ENCODE measurements around the gene MCM3. TPM values are rescaled to one million over a fixed set of nuclear protein-coding genes. Genes with fewer than 3 reads are reported as not detected.

The MCM3 gene
- total RNA-seq, 6 experiments from 2014 or later, result 6.6 to 35.9 (median 10.5) TPM

DNA sequence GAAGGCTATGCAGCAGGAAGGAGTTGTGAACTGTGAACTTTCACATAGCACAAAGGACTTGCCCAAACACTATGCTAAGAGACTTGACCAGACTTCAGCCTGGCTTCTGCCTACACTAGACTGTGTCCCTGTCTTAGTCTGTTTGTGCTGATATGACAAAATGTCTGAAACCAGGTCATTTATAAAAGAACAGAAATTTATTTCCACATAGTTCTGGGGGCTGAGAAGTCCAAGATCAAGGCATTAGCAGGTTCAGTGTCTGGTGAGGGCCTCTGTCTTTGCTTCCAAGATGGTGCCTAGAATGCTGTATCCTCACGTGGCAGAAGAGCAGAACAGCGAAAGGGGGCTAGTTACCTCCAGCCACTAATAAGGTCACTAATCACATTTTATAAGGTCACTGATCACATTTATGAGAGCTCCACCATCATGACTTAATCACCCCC, 16.0 kb upstream of the MCM3 start:
- Histone ChIP-seq H3K27ac (no peak overlapping the region), H3K27me3 (no peaks in the 10 kb centered on the region), H3K4me1 (no peaks in the 10 kb centered on the region), H3K9me3 (no peaks in the 10 kb centered on the region), H3K4me3 (no peak overlapping the region), H3K36me3 (no peaks in the 10 kb centered on the region)
- intact Hi-C loops (cut with DNase I), result no loop called here
- ATAC-seq (no peak), DNase-seq (no peak)
- TF ChIP-seq, protein P1, sequence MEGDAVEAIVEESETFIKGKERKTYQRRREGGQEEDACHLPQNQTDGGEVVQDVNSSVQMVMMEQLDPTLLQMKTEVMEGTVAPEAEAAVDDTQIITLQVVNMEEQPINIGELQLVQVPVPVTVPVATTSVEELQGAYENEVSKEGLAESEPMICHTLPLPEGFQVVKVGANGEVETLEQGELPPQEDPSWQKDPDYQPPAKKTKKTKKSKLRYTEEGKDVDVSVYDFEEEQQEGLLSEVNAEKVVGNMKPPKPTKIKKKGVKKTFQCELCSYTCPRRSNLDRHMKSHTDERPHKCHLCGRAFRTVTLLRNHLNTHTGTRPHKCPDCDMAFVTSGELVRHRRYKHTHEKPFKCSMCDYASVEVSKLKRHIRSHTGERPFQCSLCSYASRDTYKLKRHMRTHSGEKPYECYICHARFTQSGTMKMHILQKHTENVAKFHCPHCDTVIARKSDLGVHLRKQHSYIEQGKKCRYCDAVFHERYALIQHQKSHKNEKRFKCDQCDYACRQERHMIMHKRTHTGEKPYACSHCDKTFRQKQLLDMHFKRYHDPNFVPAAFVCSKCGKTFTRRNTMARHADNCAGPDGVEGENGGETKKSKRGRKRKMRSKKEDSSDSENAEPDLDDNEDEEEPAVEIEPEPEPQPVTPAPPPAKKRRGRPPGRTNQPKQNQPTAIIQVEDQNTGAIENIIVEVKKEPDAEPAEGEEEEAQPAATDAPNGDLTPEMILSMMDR (IDR thresholded peaks at IDR 0.05), result no peak
- no peak for TF ChIP-seq POLR2A (IDR thresholded peaks at IDR 0.05)
- no CpG with 5 or more reads among the region's 2 CpGs for WGBS (ENCODE audit: insufficient coverage, low coverage, low lambda C conversion rate, missing lambda C conversion rate)

DNA sequence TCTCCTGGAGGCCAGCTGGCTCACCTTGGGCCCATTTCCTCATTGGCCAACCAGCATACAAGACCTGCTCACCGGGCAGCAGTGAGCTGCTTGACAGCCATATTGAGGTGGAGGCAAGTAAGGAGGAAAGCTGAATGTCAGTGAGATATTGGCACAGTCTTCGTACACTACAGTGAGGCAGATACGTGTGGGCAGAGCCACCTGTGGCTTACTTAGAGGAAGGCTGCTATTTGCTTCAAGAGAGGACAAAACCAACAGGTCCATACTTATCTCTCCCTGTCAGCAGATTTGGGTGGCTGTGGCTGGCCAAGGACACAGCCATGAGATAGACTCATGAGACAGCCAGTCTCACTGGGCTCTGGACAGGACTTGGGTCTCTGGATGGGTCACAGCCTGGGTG, 15.1 kb upstream of the MCM3 start:
- DNase-seq (no peak), ATAC-seq (no peak)
- H3K4me3 ChIP-seq, result no peak overlapping the region
- no peaks in the 10 kb centered on the region for H3K9me3 ChIP-seq
- no peaks in the 10 kb centered on the region for H3K36me3 ChIP-seq
- H3K27me3 ChIP-seq, result no peaks in the 10 kb centered on the region
- intact Hi-C loops (cut with DNase I), result no loop called here
- WGBS (ENCODE audit: insufficient coverage, low coverage, low lambda C conversion rate, missing lambda C conversion rate), result 100% methylated on average over 1 of the region's 3 CpGs
- no peak overlapping the region for H3K27ac ChIP-seq
- no peaks in the 10 kb centered on the region for H3K4me1 ChIP-seq
- TF ChIP-seq POLR2A (IDR thresholded peaks at IDR 0.05), result no peak
- TF ChIP-seq, protein P1 (IDR thresholded peaks at IDR 0.05), result no peak

DNA sequence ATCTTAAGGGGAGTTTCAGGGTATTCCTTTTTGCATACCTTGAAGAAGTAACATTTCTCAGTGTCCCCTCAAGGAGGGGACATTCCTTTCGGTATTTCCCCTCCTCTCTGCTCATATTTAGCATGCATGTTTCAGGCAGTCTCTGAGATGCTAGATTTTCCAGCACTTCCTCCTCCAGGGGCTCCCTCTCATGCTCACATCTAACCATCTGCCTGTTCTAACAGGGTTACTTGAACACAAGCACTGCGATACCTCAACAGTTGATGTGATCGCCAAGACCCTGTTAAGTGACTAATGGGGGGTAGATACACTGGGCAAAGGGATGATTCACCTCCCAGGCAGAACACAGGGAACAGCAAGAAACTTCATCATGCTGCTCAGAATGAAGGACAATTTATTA, 12.9 kb upstream of the MCM3 start:
- Histone ChIP-seq H3K27me3 (no peaks in the 10 kb centered on the region), H3K36me3 (no peaks in the 10 kb centered on the region), H3K27ac (no peak overlapping the region), H3K4me3 (no peak overlapping the region), H3K4me1 (no peaks in the 10 kb centered on the region), H3K9me3 (no peaks in the 10 kb centered on the region)
- WGBS (ENCODE audit: insufficient coverage, low coverage, low lambda C conversion rate, missing lambda C conversion rate), result 76% methylated on average over 3 of the region's 3 CpGs
- intact Hi-C loops (cut with DNase I), result no loop called here
- TF ChIP-seq POLR2A (IDR thresholded peaks at IDR 0.05), result no peak
- DNase-seq (no peak), ATAC-seq (no peak)

DNA sequence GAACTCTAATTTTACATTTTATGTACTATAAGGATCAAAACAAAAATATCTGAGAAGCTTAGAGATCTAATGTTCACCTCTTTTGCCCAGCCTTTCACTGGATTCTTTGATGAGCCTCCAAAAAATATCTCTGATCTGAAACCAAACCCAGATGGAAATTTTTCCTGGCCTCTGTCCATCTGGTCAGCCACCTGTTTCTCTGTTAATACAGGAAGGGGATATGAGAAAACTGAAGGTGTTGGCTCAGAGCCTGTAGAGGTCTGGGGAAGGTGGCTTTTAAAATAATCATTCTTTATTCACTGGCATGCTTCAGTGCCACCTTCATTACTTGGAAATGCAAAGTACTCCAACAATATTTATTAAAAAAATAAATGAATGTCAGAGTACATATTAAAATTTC, 8.5 kb upstream of the MCM3 start:
- intact Hi-C loops (cut with DNase I), result no loop called here
- no peak overlapping the region for H3K27ac ChIP-seq
- ATAC-seq, result no peak
- no peaks in the 10 kb centered on the region for H3K36me3 ChIP-seq
- no peaks in the 10 kb centered on the region for H3K27me3 ChIP-seq
- no peaks in the 10 kb centered on the region for H3K4me1 ChIP-seq
- TF ChIP-seq, protein P1 (IDR thresholded peaks at IDR 0.05), result no peak
- TF ChIP-seq POLR2A (IDR thresholded peaks at IDR 0.05), result no peak
- H3K9me3 ChIP-seq, result no peaks in the 10 kb centered on the region
- no peak overlapping the region for H3K4me3 ChIP-seq
- DNase-seq, result no peak

DNA sequence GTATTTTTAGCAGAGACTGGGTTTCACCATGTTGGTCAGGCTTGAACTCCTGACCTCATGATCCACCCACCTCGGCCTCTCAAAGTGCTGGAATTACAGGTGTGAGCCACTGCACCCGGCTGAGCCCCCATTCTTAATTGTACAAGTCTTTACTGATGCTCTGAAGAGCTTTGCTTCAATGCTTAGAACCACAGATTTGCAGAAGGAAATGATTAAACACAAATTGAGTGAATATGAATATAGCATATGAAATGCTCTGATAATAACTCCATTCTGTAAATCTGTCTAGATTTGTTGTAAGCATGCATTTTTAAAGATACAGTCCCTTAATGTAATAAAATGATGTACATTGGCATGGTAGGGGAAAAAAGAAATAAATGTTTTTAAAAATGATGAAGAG, 4.3 kb upstream of the MCM3 start:
- Histone ChIP-seq H3K27ac (no peak overlapping the region), H3K9me3 (no peaks in the 10 kb centered on the region), H3K4me1 (peaks cover 0 to 4% (median 2%) of the 10 kb centered on the region in 4 donors), H3K36me3 (no peaks in the 10 kb centered on the region), H3K27me3 (no peaks in the 10 kb centered on the region), H3K4me3 (no peak overlapping the region)
- ATAC-seq, result no peak
- TF ChIP-seq, protein P1 (IDR thresholded peaks at IDR 0.05), result no peak
- TF ChIP-seq POLR2A (IDR thresholded peaks at IDR 0.05), result no peak
- no peak for DNase-seq
- intact Hi-C loops (cut with DNase I), result loop anchor here (10.0 kb wide), 2 partner anchors 106 to 116 kb away; no protein-coding TSS in a partner anchor
- 72% methylated on average over 2 of the region's 2 CpGs for WGBS (ENCODE audit: insufficient coverage, low coverage, low lambda C conversion rate, missing lambda C conversion rate)
